Pons (tissue), 1 donor: ENCODE measurements around the gene POLH.
"Not testable (repeated sequence)": the region's sequence is repeated elsewhere in the genome, so short reads cannot be mapped to it uniquely, and the experiment has no call there.

Experiments used
- DNase-seq: peaks from one replicate; pipeline ENCODE4 v3.0.0-alpha.2; 2016; ENCODE audit warnings: low spot score

The POLH gene

GRCh38 chr6:43575772-43576551 lies at the start of gene POLH, which contains the start of gene XPO5:
Gene POLH, plus strand, starts transcription at chr6:43576185. Its CDS starts 6,135 bp downstream, at chr6:43582320.
Gene XPO5, minus strand, starts transcription at chr6:43576038. Its CDS starts 174 bp downstream, at chr6:43575864.
- peak; percentile 85 for DNase-seq

GRCh38 chr6:43532201-43532600 lies 43.8 kb upstream of the POLH start:
- DNase-seq: no peak

GRCh38 chr6:43538986-43539385 lies 37.0 kb upstream of the POLH start:
- DNase-seq: not testable (repeated sequence)

GRCh38 chr6:43539409-43539808 lies 36.6 kb upstream of the POLH start:
- DNase-seq: not testable (repeated sequence)

- no peak for DNase-seq
Measured at GRCh38 chr6:43540507-43540906, 35.5 kb upstream of the POLH start.

GRCh38 chr6:43541774-43542471 lies 34.1 kb upstream of the POLH start:
- DNase-seq: no peak

GRCh38 chr6:43544461-43544860 lies 31.5 kb upstream of the POLH start:
- no peak for DNase-seq

GRCh38 chr6:43547222-43547621 lies 28.8 kb upstream of the POLH start:
- no peak for DNase-seq

- not testable (repeated sequence) for DNase-seq
Measured at GRCh38 chr6:43557620-43558019, 18.4 kb upstream of the POLH start.

- no peak for DNase-seq
Measured at GRCh38 chr6:43559328-43559727, 16.7 kb upstream of the POLH start.

- DNase-seq: no peak
Measured at GRCh38 chr6:43570876-43571441, 5.0 kb upstream of the POLH start.

GRCh38 chr6:43572015-43572414 lies 4.0 kb upstream of the POLH start:
- DNase-seq: no peak

- no peak for DNase-seq
Measured at GRCh38 chr6:43575105-43575771, 747 bp upstream of the POLH start.

GRCh38 chr6:43578748-43579147 lies 2.8 kb downstream of the POLH start:
- DNase-seq: no peak

GRCh38 chr6:43579171-43579570 lies 3.2 kb downstream of the POLH start:
- no peak for DNase-seq

GRCh38 chr6:43582911-43583310 lies 6.9 kb downstream of the POLH start:
- no peak for DNase-seq

GRCh38 chr6:43584892-43585570 lies 9.0 kb downstream of the POLH start:
- no peak for DNase-seq

- no peak for DNase-seq
Measured at GRCh38 chr6:43588194-43588593, 12.2 kb downstream of the POLH start.

GRCh38 chr6:43589564-43589963 lies 13.6 kb downstream of the POLH start:
- not testable (repeated sequence) for DNase-seq

GRCh38 chr6:43593938-43594337 lies 18.0 kb downstream of the POLH start:
- no peak for DNase-seq

- DNase-seq: no peak
Measured at GRCh38 chr6:43600595-43600994, 24.6 kb downstream of the POLH start.

- DNase-seq: no peak
Measured at GRCh38 chr6:43604174-43604573, 28.2 kb downstream of the POLH start.
